IMR-90 (cell line): ENCODE results near the gene UQCRFS1. TPM values are rescaled to one million over a fixed set of nuclear protein-coding genes. Genes with fewer than 3 reads are reported as not detected.

Experiments
- ATAC-seq: fragments of 200-7000 bp; cut with Tn5 transposase; 2 replicates; pipeline ENCODE4 v1.9.1; 2020; ENCODE audit warnings: low read depth, mild to moderate bottlenecking, moderate library complexity
- BruUV-seq: library from RNA; stranded (reverse); fragments of 400-500 nt; replicated peaks from 2 replicates; lab custom pipeline; 2021; lab: Mats Ljungman, UMichigan
- CTCF ChIA-PET: fragments of 300-600 bp; formaldehyde crosslinking; extraction: SDS; loops from one replicate; lab custom pipeline; 2021; ENCODE audit warnings: antibody characterized with exemption; lab: Yijun Ruan, JAX
- POLR2A ChIA-PET: fragments of 300-600 bp; sonication (Branson Sonifier 250); formaldehyde crosslinking; loops from one replicate; lab custom pipeline; 2022; ENCODE audit warnings: antibody characterized with exemption; ENCODE audit not compliant: unreplicated experiment; lab: Charles Lee
- DNase-seq: peaks from one replicate; pipeline ENCODE4 v3.0.0; 2013
- H2AFZ ChIP-seq: replicated peaks from 2 replicates; pipeline ENCODE3; 2013; ENCODE audit warnings: low read length, mild to moderate bottlenecking; ENCODE audit not compliant: poor library complexity
- H2AK5ac ChIP-seq: 2 replicates; pipeline ENCODE4 v1.6.1; 2013; ENCODE audit warnings: low read depth, low read length, inconsistent platforms
- H2AK9ac ChIP-seq: replicated peaks from 2 replicates; pipeline ENCODE3; 2013; ENCODE audit warnings: mild to moderate bottlenecking, low read depth, low read length, moderate library complexity; ENCODE audit not compliant: poor library complexity
- H2BK120ac ChIP-seq: 2 replicates; pipeline ENCODE4 v1.6.1; 2013; ENCODE audit warnings: low read depth, low read length, inconsistent platforms
- H2BK15ac ChIP-seq: 3 replicates; pipeline ENCODE4 v1.6.1; 2013; ENCODE audit warnings: low read depth, low read length, inconsistent platforms
- H2BK20ac ChIP-seq: 2 replicates; pipeline ENCODE4 v1.6.1; 2013; ENCODE audit warnings: low read depth, mild to moderate bottlenecking, inconsistent platforms, low read length, moderate library complexity
- H2BK5ac ChIP-seq: 2 replicates; pipeline ENCODE4 v1.6.1; 2013; ENCODE audit warnings: mild to moderate bottlenecking, low read depth, low read length, inconsistent platforms; ENCODE audit not compliant: poor library complexity, severe bottlenecking
- H3K14ac ChIP-seq: replicated peaks from 2 replicates; pipeline ENCODE4 v1.6.1; 2013; ENCODE audit warnings: low read depth, low read length, inconsistent platforms
- H3K18ac ChIP-seq: 2 replicates; pipeline ENCODE4 v1.6.1; 2013; ENCODE audit warnings: low read depth, low read length, control low read depth
- H3K23ac ChIP-seq: 2 replicates; pipeline ENCODE4 v1.6.1; 2013; ENCODE audit warnings: low read depth, low read length, inconsistent platforms
- H3K27ac ChIP-seq: 2 replicates; pipeline ENCODE4 v1.5.1; 2013; ENCODE audit warnings: mild to moderate bottlenecking, control low read depth, low read length; ENCODE audit not compliant: insufficient read depth
- H3K27me3 ChIP-seq: 2 replicates; pipeline ENCODE4 v1.6.1; 2013; ENCODE audit warnings: low read length; ENCODE audit not compliant: control insufficient read depth, insufficient read depth
- H3K36me3 ChIP-seq: 2 replicates; pipeline ENCODE4 v1.6.1; 2013; ENCODE audit warnings: low read length, mixed read lengths; ENCODE audit not compliant: control insufficient read depth, insufficient read depth
- H3K4ac ChIP-seq: 2 replicates; pipeline ENCODE4 v1.6.1; 2013; ENCODE audit warnings: low read depth, low read length, inconsistent platforms
- H3K4me1 ChIP-seq: 2 replicates; pipeline ENCODE4 v1.6.1; 2013; ENCODE audit warnings: low read length, mixed read lengths; ENCODE audit not compliant: control insufficient read depth, insufficient read depth
- H3K4me2 ChIP-seq: 2 replicates; pipeline ENCODE4 v1.6.1; 2013; ENCODE audit warnings: low read depth, mild to moderate bottlenecking, control low read depth, low read length, moderate library complexity
- H3K4me3 ChIP-seq: 2 replicates; pipeline ENCODE4 v1.5.1; 2013; ENCODE audit warnings: low read depth, mild to moderate bottlenecking, control low read depth, low read length, moderate library complexity; ENCODE audit not compliant: insufficient read depth
- H3K56ac ChIP-seq: 2 replicates; pipeline ENCODE4 v1.6.1; 2013; ENCODE audit warnings: low read length, inconsistent platforms; ENCODE audit not compliant: insufficient read depth; ENCODE audit errors: extremely low read depth
- H3K79me1 ChIP-seq, 2 experiments: 2 replicates each; pipeline ENCODE4 v1.6.1; 2013; ENCODE audit warnings: low read length in 2 of 2, inconsistent platforms in 1 of 2, low read depth in 1 of 2
- H3K9ac ChIP-seq: 2 replicates; pipeline ENCODE4 v1.6.1; 2013; ENCODE audit warnings: low read depth, low read length, control low read depth
- H3K9me1 ChIP-seq: 2 replicates; pipeline ENCODE4 v1.6.1; 2013; ENCODE audit warnings: low read length, inconsistent platforms; ENCODE audit not compliant: insufficient read depth
- H3K9me3 ChIP-seq: 2 replicates; pipeline ENCODE4 v1.6.1; 2013; ENCODE audit warnings: low read length; ENCODE audit not compliant: control insufficient read depth, insufficient read depth
- H4K20me1 ChIP-seq: 2 replicates; pipeline ENCODE4 v1.6.1; 2013; ENCODE audit warnings: low read length, inconsistent platforms; ENCODE audit not compliant: insufficient read depth
- H4K5ac ChIP-seq: 2 replicates; pipeline ENCODE4 v1.6.1; 2013; ENCODE audit warnings: mild to moderate bottlenecking, low read depth, low read length, control low read depth
- H4K8ac ChIP-seq, 2 experiments: 2 replicates each; pipeline ENCODE4 v1.6.1; 2013; ENCODE audit warnings: low read depth in 2 of 2, low read length in 2 of 2, control low read depth in 1 of 2, inconsistent platforms in 1 of 2
- H4K91ac ChIP-seq: 2 replicates; pipeline ENCODE4 v1.6.1; 2013; ENCODE audit warnings: low read depth, low read length, inconsistent platforms; ENCODE audit not compliant: insufficient read depth
- BHLHE40 ChIP-seq: fragments of 150-350 bp; IDR thresholded peaks from 2 replicates; pipeline ENCODE4 v1.6.1; 2016; ENCODE audit warnings: mild to moderate bottlenecking, low read depth, low read length
- FOS ChIP-seq: fragments of 150-350 bp; IDR thresholded peaks from 2 replicates; pipeline ENCODE4 v1.6.1; 2016; ENCODE audit warnings: low read depth, low read length
- MAZ ChIP-seq: IDR thresholded peaks from 2 replicates; pipeline ENCODE4 v1.6.1; 2012; ENCODE audit warnings: low read depth, mild to moderate bottlenecking, low read length, improper control_type of control experiment, moderate library complexity, borderline replicate concordance
- NFE2L2 ChIP-seq: fragments of 150-350 bp; IDR thresholded peaks from 2 replicates; pipeline ENCODE4 v1.6.1; 2016; ENCODE audit warnings: low read depth, mild to moderate bottlenecking, low read length
- POLR2A ChIP-seq: IDR thresholded peaks from 2 replicates; pipeline ENCODE4 v1.6.1; 2012; ENCODE audit warnings: mild to moderate bottlenecking, low read depth, low read length
- RAD21 ChIP-seq: IDR thresholded peaks from 2 replicates; pipeline ENCODE4 v1.6.1; 2012; ENCODE audit warnings: low read length, improper control_type of control experiment
- RFX5 ChIP-seq: IDR thresholded peaks from 2 replicates; pipeline ENCODE4 v1.8.0; 2012; ENCODE audit warnings: low read depth, mild to moderate bottlenecking, low read length, moderate library complexity
- SMC3 ChIP-seq: fragments of 150-350 bp; IDR thresholded peaks from 2 replicates; pipeline ENCODE4 v1.6.1; 2016; ENCODE audit warnings: low read depth, mild to moderate bottlenecking, antibody characterized with exemption, low read length, moderate library complexity
- WGBS, 2 experiments: methylation state at CpG; one replicate each; pipeline versions ENCODE4 v1.1.5 to v1.1.7; 2013; ENCODE audit warnings: missing lambda C conversion rate in 2 of 2; ENCODE audit not compliant: insufficient read length in 1 of 2; ENCODE audit errors: extremely low coverage in 2 of 2; 5-methylcytosine and 5-hydroxymethylcytosine counted together
- dilution Hi-C: fragments of 300-500 bp; cut with HindIII; formaldehyde crosslinking; loops from one replicate; pipeline ENCODE4 v1.14.3; 2018; ENCODE audit warnings: low sequenced_read_pairs; ENCODE audit not compliant: unreplicated experiment
- in situ Hi-C: fragments of 300-500 bp; cut with MboI; formaldehyde crosslinking; loops from 3 replicates; pipeline ENCODE4 v1.14.3; 2019; ENCODE audit warnings: low sequenced_read_pairs, inconsistent platforms, mixed read lengths
- intact Hi-C: fragments of 100-400 bp; cut with micrococcal nuclease; formaldehyde crosslinking; loops from 2 replicates; pipeline ENCODE4 v1.10.0; 2022
- polyA plus RNA-seq, 3 experiments: library from polyadenylated mRNA; depleted of rRNA; stranded (reverse); fragments of >200 nt; gene quantifications; 2 replicates each; pipeline ENCODE4 v1.2.3, GENCODE V29; 2012; ENCODE audit warnings: low replicate concordance in 1 of 3
- total RNA-seq: library from RNA; depleted of rRNA; stranded (reverse); fragments of >200 nt; gene quantifications from 2 replicates; pipeline ENCODE4 v1.2.3, GENCODE V29; 2012
- TF ChIP-seq, protein P1 (sequence below): fragments of 150-350 bp; IDR thresholded peaks from 2 replicates; pipeline ENCODE4 v1.6.1; 2017; ENCODE audit warnings: mild to moderate bottlenecking, antibody characterized with exemption, low read length, low read depth
- TF ChIP-seq, protein P2 (sequence below): conservative IDR thresholded peaks from 2 replicates; pipeline ENCODE4 v1.5.1; 2012; ENCODE audit warnings: mild to moderate bottlenecking, low read depth, low read length, improper control_type of control experiment

UQCRFS1 gene
- total and polyA plus RNA-seq, 2 of the 4 experiments (the other 2 are of a cell fraction) = 37.1 to 43.8 TPM

DNA sequence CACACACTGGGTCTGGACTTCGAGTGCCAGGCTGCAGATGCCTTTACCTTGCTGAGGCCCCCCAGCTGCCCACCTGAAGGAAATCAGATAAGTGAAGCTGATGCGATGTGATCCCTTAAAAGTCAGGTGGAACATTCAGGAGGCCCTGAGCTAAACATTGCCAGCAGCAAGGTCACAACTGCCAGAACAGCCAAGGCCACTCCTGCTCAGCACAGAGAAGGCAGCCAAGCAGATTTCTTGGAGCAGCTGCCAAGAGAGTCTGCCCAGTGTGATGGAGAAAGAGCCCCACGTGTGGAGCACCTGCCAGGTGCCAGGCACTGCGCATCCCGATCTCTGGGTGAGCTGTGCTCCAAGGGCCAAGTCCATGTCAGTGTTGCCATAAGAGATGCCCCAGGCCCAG lies 20.6 kb upstream of the UQCRFS1 start:
- Histone ChIP-seq H2AK9ac (no peak overlapping the region), H2BK20ac (no peak overlapping the region), H2BK120ac (no peak overlapping the region), H2AFZ (no peak overlapping the region), H2BK5ac (no peak overlapping the region), H3K4me2 (no peak overlapping the region), H3K4ac (no peak overlapping the region), H4K8ac (no peak overlapping the region), H3K9me3 (no peaks in the 10 kb centered on the region), H3K27me3 (no peaks in the 10 kb centered on the region), H4K91ac (no peak overlapping the region), H4K5ac (no peak overlapping the region), H3K9ac (no peak overlapping the region), H4K20me1 (no peaks in the 10 kb centered on the region), H3K4me3 (no peak overlapping the region), H3K4me1 (no peaks in the 10 kb centered on the region), H3K79me1 (no peaks in the 10 kb centered on the region), H2AK5ac (no peak overlapping the region), H3K56ac (no peak overlapping the region), H2BK15ac (no peak overlapping the region), H3K18ac (no peak overlapping the region), H3K27ac (no peak overlapping the region), H3K36me3 (no peaks in the 10 kb centered on the region), H3K9me1 (no peaks in the 10 kb centered on the region), H3K23ac (no peak overlapping the region), H3K14ac (no peak overlapping the region)
- dilution Hi-C loops = no loop called here
- DNase-seq = no peak
- TF ChIP-seq NFE2L2 (no peak), SMC3 (no peak), POLR2A (no peak), RFX5 (no peak), FOS (no peak), RAD21 (no peak), BHLHE40 (no peak), MAZ (no peak)
- TF ChIP-seq, protein P1, sequence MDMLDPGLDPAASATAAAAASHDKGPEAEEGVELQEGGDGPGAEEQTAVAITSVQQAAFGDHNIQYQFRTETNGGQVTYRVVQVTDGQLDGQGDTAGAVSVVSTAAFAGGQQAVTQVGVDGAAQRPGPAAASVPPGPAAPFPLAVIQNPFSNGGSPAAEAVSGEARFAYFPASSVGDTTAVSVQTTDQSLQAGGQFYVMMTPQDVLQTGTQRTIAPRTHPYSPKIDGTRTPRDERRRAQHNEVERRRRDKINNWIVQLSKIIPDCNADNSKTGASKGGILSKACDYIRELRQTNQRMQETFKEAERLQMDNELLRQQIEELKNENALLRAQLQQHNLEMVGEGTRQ = no peak
- TF ChIP-seq, protein P2, sequence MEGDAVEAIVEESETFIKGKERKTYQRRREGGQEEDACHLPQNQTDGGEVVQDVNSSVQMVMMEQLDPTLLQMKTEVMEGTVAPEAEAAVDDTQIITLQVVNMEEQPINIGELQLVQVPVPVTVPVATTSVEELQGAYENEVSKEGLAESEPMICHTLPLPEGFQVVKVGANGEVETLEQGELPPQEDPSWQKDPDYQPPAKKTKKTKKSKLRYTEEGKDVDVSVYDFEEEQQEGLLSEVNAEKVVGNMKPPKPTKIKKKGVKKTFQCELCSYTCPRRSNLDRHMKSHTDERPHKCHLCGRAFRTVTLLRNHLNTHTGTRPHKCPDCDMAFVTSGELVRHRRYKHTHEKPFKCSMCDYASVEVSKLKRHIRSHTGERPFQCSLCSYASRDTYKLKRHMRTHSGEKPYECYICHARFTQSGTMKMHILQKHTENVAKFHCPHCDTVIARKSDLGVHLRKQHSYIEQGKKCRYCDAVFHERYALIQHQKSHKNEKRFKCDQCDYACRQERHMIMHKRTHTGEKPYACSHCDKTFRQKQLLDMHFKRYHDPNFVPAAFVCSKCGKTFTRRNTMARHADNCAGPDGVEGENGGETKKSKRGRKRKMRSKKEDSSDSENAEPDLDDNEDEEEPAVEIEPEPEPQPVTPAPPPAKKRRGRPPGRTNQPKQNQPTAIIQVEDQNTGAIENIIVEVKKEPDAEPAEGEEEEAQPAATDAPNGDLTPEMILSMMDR = no peak
- 27% methylated on average over 3 of the region's 5 CpGs; no CpG with 5 or more reads in 1 of the 2 experiments for WGBS, 2 experiments
- no TSS peak for BruUV-seq
- POLR2A ChIA-PET = no interaction called here
- intact Hi-C loops = no loop called here
- CTCF ChIA-PET = no interaction called here
- in situ Hi-C loops = no loop called here
- ATAC-seq = no peak
